PC-9 (cell line): ENCODE measurements around the gene STEAP1B.

ENCODE experiments used
- CTCF ChIP-seq: fragments of 200-600 bp; sonication (generic); conservative IDR thresholded peaks from 2 replicates; pipeline ENCODE4 v1.6.1; 2017; ENCODE audit warnings: mixed run types, antibody characterized with exemption, mild to moderate bottlenecking, moderate library complexity
- EZH2 ChIP-seq: fragments of 200-600 bp; sonication (generic); IDR thresholded peaks from 2 replicates; pipeline ENCODE4 v1.8.0; 2017; ENCODE audit warnings: antibody characterized with exemption, low read depth

GRCh38 chr7:22442882-22443369 is 57.1 kb downstream of the STEAP1B start:
- TF ChIP-seq CTCF: no peak
- TF ChIP-seq EZH2: no peak
